Astrocyte (in vitro differentiated cells and primary cell): ENCODE results near the gene TIMM10. TPM values are rescaled to one million over a fixed set of nuclear protein-coding genes. Genes with fewer than 3 reads are reported as not detected.

Experiments
- DNase-seq: peaks from one replicate; pipeline ENCODE4 v3.0.0-alpha.2; 2010; ENCODE audit warnings: low read depth
- FAIRE-seq: peaks from 2 replicates; lab custom pipeline; 2011; peaks lifted over from hg19 to GRCh38; lab: Jason Lieb, UNC
- H2AFZ ChIP-seq: 2 replicates; pipeline ENCODE4 v1.6.0; 2012; ENCODE audit warnings: low read depth, low read length, inconsistent platforms
- H3K27ac ChIP-seq: 2 replicates; pipeline ENCODE4 v1.5.1; 2011; ENCODE audit warnings: low read depth, low read length, inconsistent platforms
- H3K27me3 ChIP-seq: 2 replicates; pipeline ENCODE4 v1.6.0; 2011; ENCODE audit warnings: low read length, inconsistent platforms; ENCODE audit not compliant: insufficient read depth
- H3K36me3 ChIP-seq: 2 replicates; pipeline ENCODE4 v1.5.1; 2011; ENCODE audit warnings: low read length, inconsistent platforms; ENCODE audit not compliant: insufficient read depth
- H3K4me1 ChIP-seq: 2 replicates; pipeline ENCODE4 v1.5.1; 2011; ENCODE audit warnings: low read length, inconsistent platforms; ENCODE audit not compliant: insufficient read depth
- H3K4me2 ChIP-seq: 2 replicates; pipeline ENCODE4 v1.6.0; 2012; ENCODE audit warnings: low read length, inconsistent platforms
- H3K4me3 ChIP-seq: 2 replicates; pipeline ENCODE4 v1.5.1; 2011; ENCODE audit warnings: low read depth, mild to moderate bottlenecking, low read length, inconsistent platforms; ENCODE audit not compliant: insufficient read depth
- H3K79me2 ChIP-seq: 2 replicates; pipeline ENCODE4 v1.6.0; 2012; ENCODE audit warnings: mild to moderate bottlenecking, low read length, inconsistent platforms; ENCODE audit not compliant: insufficient read depth
- H3K9ac ChIP-seq: 2 replicates; pipeline ENCODE4 v1.6.0; 2012; ENCODE audit warnings: mild to moderate bottlenecking, low read length, inconsistent platforms
- H3K9me3 ChIP-seq: 2 replicates; pipeline ENCODE4 v1.5.1; 2012; ENCODE audit warnings: low read depth, mild to moderate bottlenecking, low read length, inconsistent platforms; ENCODE audit not compliant: insufficient read depth
- H4K20me1 ChIP-seq: 2 replicates; pipeline ENCODE4 v1.6.0; 2012; ENCODE audit warnings: low read length, inconsistent platforms; ENCODE audit not compliant: insufficient read depth
- H3K27ac Mint-ChIP-seq: one replicate; pipeline ENCODE4 v1.8.0; 2021; ENCODE audit warnings: mild to moderate bottlenecking, mixed read lengths; ENCODE audit not compliant: unreplicated experiment
- H3K27me3 Mint-ChIP-seq: one replicate; pipeline ENCODE4 v1.8.0; 2021; ENCODE audit warnings: low read depth, mixed read lengths; ENCODE audit not compliant: unreplicated experiment
- H3K36me3 Mint-ChIP-seq: one replicate; pipeline ENCODE4 v1.8.0; 2021; ENCODE audit warnings: low read depth, mixed read lengths; ENCODE audit not compliant: unreplicated experiment
- H3K4me1 Mint-ChIP-seq: one replicate; pipeline ENCODE4 v1.8.0; 2021; ENCODE audit warnings: low read depth, mixed read lengths; ENCODE audit not compliant: unreplicated experiment
- H3K4me3 Mint-ChIP-seq: one replicate; pipeline ENCODE4 v1.8.0; 2021; ENCODE audit warnings: mild to moderate bottlenecking, moderate library complexity, mixed read lengths; ENCODE audit not compliant: unreplicated experiment
- H3K9me3 Mint-ChIP-seq: one replicate; pipeline ENCODE4 v1.8.0; 2021; ENCODE audit warnings: mild to moderate bottlenecking, mixed read lengths; ENCODE audit not compliant: unreplicated experiment
- EZH2 ChIP-seq: IDR thresholded peaks from 2 replicates; pipeline ENCODE4 v1.6.1; 2012; ENCODE audit warnings: mild to moderate bottlenecking, low read length, inconsistent platforms; ENCODE audit not compliant: insufficient read depth
- total RNA-seq: library from RNA; stranded (reverse); gene quantifications from 2 replicates; pipeline ENCODE4 v1.2.1, GENCODE V29; 2021
- TF ChIP-seq, protein P1 (sequence below): IDR thresholded peaks from 2 replicates; pipeline ENCODE4 v1.5.1; 2011; ENCODE audit warnings: low read depth, mild to moderate bottlenecking, inconsistent platforms, low read length, moderate library complexity; ENCODE audit not compliant: insufficient read depth

TIMM10 gene
- total RNA-seq, 1 donor from 2014 or later = 56.1 TPM

DNA sequence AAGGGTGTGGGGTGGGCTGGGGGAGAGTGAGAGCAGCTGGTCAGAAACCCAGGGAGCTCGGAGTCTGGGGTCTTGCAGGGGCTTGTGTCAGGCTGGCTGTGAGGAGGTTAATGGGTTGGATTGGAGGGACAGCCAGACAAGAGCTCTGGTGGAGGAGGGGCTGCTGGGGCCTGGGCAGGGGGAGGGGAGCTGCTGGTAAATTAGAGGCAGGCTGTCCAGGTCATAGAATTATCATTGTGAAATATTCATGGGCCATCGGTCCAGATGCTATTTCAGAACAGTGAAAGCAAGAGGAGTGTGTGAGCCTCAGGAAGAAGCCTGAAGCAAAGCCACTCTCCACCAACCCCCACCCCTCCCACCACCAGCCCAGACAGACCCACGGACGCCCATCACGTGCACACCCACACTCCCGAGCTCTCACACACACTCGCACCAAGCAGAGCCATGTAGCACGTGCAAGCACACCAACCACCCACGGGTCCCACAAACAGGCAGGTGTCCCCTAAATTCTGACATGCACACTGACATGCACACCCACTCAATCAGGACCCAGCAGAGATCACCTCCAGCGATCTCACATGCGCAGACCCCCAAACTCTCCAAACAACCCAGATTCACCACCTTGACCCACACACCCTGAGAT is 51.4 kb downstream of the TIMM10 start:
- peaks cover 83% of the 10 kb centered on the region for H3K27me3 Mint-ChIP-seq
- Histone ChIP-seq H3K4me3 (no peak overlapping the region), H2AFZ (no peak overlapping the region), H3K79me2 (no peaks in the 10 kb centered on the region), H3K27me3 (peaks cover 73% of the 10 kb centered on the region), H3K4me2 (no peak overlapping the region), H3K9me3 (no peaks in the 10 kb centered on the region), H4K20me1 (no peaks in the 10 kb centered on the region), H3K4me1 (peaks cover 11% of the 10 kb centered on the region), H3K36me3 (no peaks in the 10 kb centered on the region), H3K27ac (no peak overlapping the region), H3K9ac (no peak overlapping the region)
- H3K36me3 Mint-ChIP-seq = no peaks in the 10 kb centered on the region
- H3K4me1 Mint-ChIP-seq = no peaks in the 10 kb centered on the region
- FAIRE-seq (no peak), DNase-seq (no peak)
- no peak overlapping the region for H3K27ac Mint-ChIP-seq
- H3K9me3 Mint-ChIP-seq = peaks cover 4% of the 10 kb centered on the region
- TF ChIP-seq, protein P1, sequence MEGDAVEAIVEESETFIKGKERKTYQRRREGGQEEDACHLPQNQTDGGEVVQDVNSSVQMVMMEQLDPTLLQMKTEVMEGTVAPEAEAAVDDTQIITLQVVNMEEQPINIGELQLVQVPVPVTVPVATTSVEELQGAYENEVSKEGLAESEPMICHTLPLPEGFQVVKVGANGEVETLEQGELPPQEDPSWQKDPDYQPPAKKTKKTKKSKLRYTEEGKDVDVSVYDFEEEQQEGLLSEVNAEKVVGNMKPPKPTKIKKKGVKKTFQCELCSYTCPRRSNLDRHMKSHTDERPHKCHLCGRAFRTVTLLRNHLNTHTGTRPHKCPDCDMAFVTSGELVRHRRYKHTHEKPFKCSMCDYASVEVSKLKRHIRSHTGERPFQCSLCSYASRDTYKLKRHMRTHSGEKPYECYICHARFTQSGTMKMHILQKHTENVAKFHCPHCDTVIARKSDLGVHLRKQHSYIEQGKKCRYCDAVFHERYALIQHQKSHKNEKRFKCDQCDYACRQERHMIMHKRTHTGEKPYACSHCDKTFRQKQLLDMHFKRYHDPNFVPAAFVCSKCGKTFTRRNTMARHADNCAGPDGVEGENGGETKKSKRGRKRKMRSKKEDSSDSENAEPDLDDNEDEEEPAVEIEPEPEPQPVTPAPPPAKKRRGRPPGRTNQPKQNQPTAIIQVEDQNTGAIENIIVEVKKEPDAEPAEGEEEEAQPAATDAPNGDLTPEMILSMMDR = no peak
- TF ChIP-seq EZH2 = no peak
- no peak overlapping the region for H3K4me3 Mint-ChIP-seq

Other genes with a start within 250 kb of the TIMM10 start
- 149 and 161 TPM in 2 replicates for gene TNKS1BP1, start 205.8 kb downstream of the TIMM10 start, total RNA-seq
- gene SSRP1, start 194.9 kb downstream of the TIMM10 start, total RNA-seq = 76.9 and 79.5 TPM in 2 replicates
- not detected in 2 replicates for gene P2RX3, start 192.4 kb downstream of the TIMM10 start, total RNA-seq
- gene PRG3, start 149.6 kb downstream of the TIMM10 start, total RNA-seq = not detected in 2 replicates
- not detected in 2 replicates for gene PRG2, start 140.1 kb downstream of the TIMM10 start, total RNA-seq
- 13.3 and 16.4 TPM in 2 replicates for gene SLC43A3, start 103.6 kb downstream of the TIMM10 start, total RNA-seq
- 0.50 and 0.65 TPM in 2 replicates for gene RTN4RL2, start 70.2 kb downstream of the TIMM10 start, total RNA-seq
- 3.5 and 4.5 TPM in 2 replicates for gene SLC43A1, start 15.1 kb downstream of the TIMM10 start, total RNA-seq
- gene SMTNL1, start 6.8 kb upstream of the TIMM10 start, total RNA-seq = not detected in 2 replicates
- gene UBE2L6, start 36.9 kb upstream of the TIMM10 start, total RNA-seq = 159 and 182 TPM in 2 replicates
- gene SERPING1, start 66.9 kb upstream of the TIMM10 start, total RNA-seq = 62.5 and 92.1 TPM in 2 replicates
- 0.09 and 0.62 TPM in 2 replicates for gene YPEL4, start 119.2 kb upstream of the TIMM10 start, total RNA-seq
- gene CLP1, start 127.0 kb upstream of the TIMM10 start, total RNA-seq = 19.1 and 21.4 TPM in 2 replicates
- gene ZDHHC5, start 137.4 kb upstream of the TIMM10 start, total RNA-seq = 89.8 and 94.7 TPM in 2 replicates
- 21.6 and 23.5 TPM in 2 replicates for gene MED19, start 181.5 kb upstream of the TIMM10 start, total RNA-seq
- 88.0 and 91.5 TPM in 2 replicates for gene TMX2, start 181.8 kb upstream of the TIMM10 start, total RNA-seq
- 94.3 and 123 TPM in 2 replicates for gene SELENOH, start 210.7 kb upstream of the TIMM10 start, total RNA-seq
- not detected in 2 replicates for gene BTBD18, start 221.1 kb upstream of the TIMM10 start, total RNA-seq
- gene CTNND1, start 231.0 kb upstream of the TIMM10 start, total RNA-seq = 235 and 243 TPM in 2 replicates